K562 (cell line): ENCODE results near the gene CTNNBL1. TPM values are rescaled to one million over a fixed set of nuclear protein-coding genes. Genes with fewer than 3 reads are reported as not detected.

Experiments used
- ETV1 ChIP-seq: fragments of 450-650 bp; conservative IDR thresholded peaks from 2 replicates; pipeline ENCODE4 v1.6.1; 2016; ENCODE audit warnings: missing genetic modification characterization, control low read depth, low read depth, missing compliant biosample characterization
- GTF3C2 ChIP-seq: IDR thresholded peaks from 3 replicates; pipeline ENCODE4 v1.6.1; 2011; ENCODE audit warnings: borderline replicate concordance, mild to moderate bottlenecking, moderate library complexity; ENCODE audit not compliant: insufficient read length; ENCODE audit errors: extremely low read depth
- KAT2B ChIP-seq: IDR thresholded peaks from one replicate; pipeline ENCODE4 v1.6.1; 2012; ENCODE audit warnings: low read depth, mild to moderate bottlenecking, control low read depth, inconsistent platforms, low read length, moderate library complexity
- MGA ChIP-seq: fragments of 450-650 bp; IDR thresholded peaks from 2 replicates; pipeline ENCODE4 v1.6.1; 2016; ENCODE audit warnings: mild to moderate bottlenecking, moderate library complexity
- MNT ChIP-seq, 2 experiments: fragments of 450-650 bp; conservative IDR thresholded peaks; 2 replicates each; pipeline ENCODE4 v1.6.1; 2017; ENCODE audit warnings: mild to moderate bottlenecking in 2 of 2, moderate library complexity in 2 of 2
- MXD1 ChIP-seq: fragments of 250-450 bp; sonication (Bioruptor Pico); IDR thresholded peaks from 2 replicates; pipeline ENCODE4 v1.8.0; 2021; ENCODE audit warnings: borderline replicate concordance, mild to moderate bottlenecking, moderate library complexity; ENCODE audit not compliant: poor library complexity, severe bottlenecking
- SMARCE1 ChIP-seq: fragments of 450-650 bp; IDR thresholded peaks from 2 replicates; pipeline ENCODE4 v1.7.1; 2016; ENCODE audit warnings: mild to moderate bottlenecking
- SNRNP70 ChIP-seq: fragments of 200-400 bp; formaldehyde crosslinking; optimal IDR thresholded peaks from 2 replicates; pipeline ENCODE3; 2017; ENCODE audit warnings: low read depth, low read length
- TAL1 ChIP-seq: fragments of 450-650 bp; IDR thresholded peaks from 2 replicates; pipeline ENCODE4 v1.6.1; 2016; ENCODE audit warnings: mild to moderate bottlenecking
- ZNF311 ChIP-seq: fragments of 250-450 bp; sonication (Bioruptor Pico); IDR thresholded peaks from 2 replicates; pipeline ENCODE4 v1.4.0; 2020; ENCODE audit warnings: mild to moderate bottlenecking, moderate library complexity
- polyA plus RNA-seq, 8 experiments: library from polyadenylated mRNA; depleted of rRNA in 4 of 8; stranded (reverse) in 5 of 8; unstranded in 3 of 8; fragments of >200 nt; fragmentation: Nextera tagmentation in 2 of 8; fragmentation: Illumina TruSeq in 1 of 8; extraction: Ambion mirVana in 2 of 8; extraction: Trizol in 1 of 8; gene quantifications; 2 replicates each; pipeline versions ENCODE4 v1.2.1 to v1.2.3, GENCODE V29; 2011 to 2014; ENCODE audit warnings: inconsistent platforms in 1 of 8, missing spikeins in 1 of 8
- total RNA-seq, 7 experiments: library from RNA; depleted of rRNA in 6 of 7; stranded (reverse); fragments of >200 nt in 6 of 7; fragmentation: Illumina TruSeq in 2 of 7; extraction: Trizol in 2 of 7; gene quantifications; 2 replicates each; pipeline versions ENCODE4 v1.2.1 to v1.2.3, GENCODE V29; 2011 to 2021; ENCODE audit warnings: low replicate concordance in 1 of 7

The CTNNBL1 gene
- total and polyA plus RNA-seq, 9 of the 15 experiments (the other 6 are each of a cell fraction or from before 2014, with no cell fraction given) = 32.4 to 85.6 (median 43.6) TPM

- TF ChIP-seq MGA = no peak
- TF ChIP-seq MNT (conservative IDR thresholded peaks at IDR 0.05) = no peak
- TF ChIP-seq KAT2B = no peak
- no peak for TF ChIP-seq SMARCE1
- TF ChIP-seq GTF3C2 = no peak
- peak; percentile 87 for TF ChIP-seq TAL1
- TF ChIP-seq MXD1 (CRISPR knock-in tag) = no peak
- no peak for TF ChIP-seq ZNF311 (CRISPR knock-in tag)
- 0 out of 2 replicates have a peak, but pooled peaks have one; percentile 17 for TF ChIP-seq ETV1 (tag)
- TF ChIP-seq SNRNP70 = no peak
Measured at GRCh38 chr20:37833221-37833896, 139.5 kb downstream of the CTNNBL1 start (continued).
